ENCODE measurements around the gene MDK.

Gene MDK

DNA sequence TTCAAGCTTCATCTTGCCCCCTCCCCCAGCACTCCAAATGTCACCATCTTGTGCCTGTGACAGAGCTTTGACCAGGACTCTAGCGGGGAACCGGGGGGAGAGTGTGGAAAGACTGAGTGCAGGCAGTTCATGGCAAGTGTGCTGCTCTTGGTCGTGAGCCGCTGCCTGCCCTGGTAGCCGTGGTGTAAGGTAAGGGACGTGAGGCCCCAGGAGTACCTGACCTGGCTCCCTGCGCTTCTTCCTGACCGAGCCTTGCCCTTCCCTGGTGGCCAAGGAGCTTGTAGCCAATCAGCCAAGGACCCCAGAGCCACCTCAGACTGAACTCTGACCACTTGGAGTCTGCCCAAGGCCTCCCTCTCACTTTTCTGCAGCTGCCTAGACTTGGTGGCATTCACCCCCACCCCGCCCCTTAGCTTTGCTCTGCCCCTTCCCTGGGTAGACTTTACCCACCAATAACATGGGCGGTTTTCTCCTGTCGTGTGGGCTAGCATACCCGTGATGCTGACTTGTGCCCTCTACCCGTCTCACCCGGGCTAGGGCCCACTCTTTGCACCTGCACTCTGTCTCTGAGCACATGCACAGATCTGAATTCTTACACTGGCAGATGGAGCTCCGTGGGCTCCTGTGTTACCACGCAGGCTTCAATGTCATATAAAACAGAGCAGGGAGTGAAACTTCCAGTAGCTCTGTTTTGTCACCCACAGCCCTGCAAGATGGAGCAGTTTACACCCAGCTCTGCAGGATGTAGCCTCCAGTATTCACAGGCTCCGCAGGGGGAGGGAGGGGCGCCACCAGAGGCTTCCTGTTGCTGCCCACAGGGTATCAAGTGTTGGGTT is 32.7 kb upstream of the MDK start:
- no peak for DNase-seq

DNA sequence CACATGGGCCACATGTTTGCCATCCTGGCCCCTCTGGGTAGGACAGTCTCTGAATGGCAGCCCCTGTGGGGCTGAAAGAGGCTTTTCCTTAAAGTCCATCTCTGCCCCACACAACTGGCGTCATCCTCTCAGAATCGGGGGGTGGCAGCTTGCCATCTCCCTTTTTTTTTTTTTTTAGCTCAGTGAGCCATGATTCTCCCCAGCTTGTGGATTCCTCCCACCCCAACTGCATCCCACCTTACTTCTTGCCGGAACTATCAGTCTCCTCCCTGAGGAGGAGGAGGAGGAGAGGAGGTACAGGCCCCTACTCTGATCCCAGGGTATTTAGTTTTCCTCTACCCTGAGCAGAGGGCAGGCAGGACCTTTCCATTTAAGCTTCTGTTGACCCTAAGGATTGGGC is 30.8 kb upstream of the MDK start:
- no peak for DNase-seq

DNA sequence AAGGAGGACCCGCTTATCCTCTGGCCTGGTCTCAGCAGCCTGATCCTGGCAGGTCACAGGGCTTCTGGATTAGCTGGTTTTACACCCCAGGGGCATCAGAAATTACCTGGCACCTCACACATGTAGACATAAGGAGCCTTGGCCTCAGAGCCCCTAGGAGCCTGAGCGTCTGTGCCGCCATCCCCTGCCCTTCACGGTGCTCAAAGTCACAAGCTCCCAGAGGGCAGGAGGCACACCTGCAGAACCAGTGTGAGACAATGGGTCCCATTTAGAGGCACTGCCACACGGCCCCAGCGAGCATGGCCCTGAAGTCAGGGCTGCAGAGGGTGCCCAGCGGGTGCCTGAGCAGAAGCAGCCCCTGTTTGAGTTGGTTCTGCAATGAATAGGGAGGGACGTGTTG is 30.3 kb upstream of the MDK start:
- no peak for DNase-seq

DNA sequence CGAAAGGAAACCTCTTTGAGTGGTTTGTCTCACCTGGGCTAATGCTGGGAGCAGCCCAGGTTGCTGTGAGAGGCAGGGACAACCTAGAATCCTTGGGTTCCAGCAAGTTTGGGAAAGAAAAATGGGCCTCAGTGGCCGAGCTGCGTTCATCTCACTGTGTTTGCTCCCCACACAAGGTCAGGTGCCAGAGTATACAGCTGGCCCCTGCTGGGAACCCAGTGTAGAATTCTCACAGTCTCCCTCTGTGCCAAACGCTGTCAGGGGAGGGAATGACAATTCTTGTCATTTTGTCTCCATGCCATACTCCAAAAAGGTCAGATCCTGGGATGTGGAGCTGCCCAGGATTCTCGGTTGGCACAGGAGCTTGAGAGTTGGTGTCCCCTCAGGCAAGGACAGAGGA is 29.9 kb upstream of the MDK start:
- no peak for DNase-seq

DNA sequence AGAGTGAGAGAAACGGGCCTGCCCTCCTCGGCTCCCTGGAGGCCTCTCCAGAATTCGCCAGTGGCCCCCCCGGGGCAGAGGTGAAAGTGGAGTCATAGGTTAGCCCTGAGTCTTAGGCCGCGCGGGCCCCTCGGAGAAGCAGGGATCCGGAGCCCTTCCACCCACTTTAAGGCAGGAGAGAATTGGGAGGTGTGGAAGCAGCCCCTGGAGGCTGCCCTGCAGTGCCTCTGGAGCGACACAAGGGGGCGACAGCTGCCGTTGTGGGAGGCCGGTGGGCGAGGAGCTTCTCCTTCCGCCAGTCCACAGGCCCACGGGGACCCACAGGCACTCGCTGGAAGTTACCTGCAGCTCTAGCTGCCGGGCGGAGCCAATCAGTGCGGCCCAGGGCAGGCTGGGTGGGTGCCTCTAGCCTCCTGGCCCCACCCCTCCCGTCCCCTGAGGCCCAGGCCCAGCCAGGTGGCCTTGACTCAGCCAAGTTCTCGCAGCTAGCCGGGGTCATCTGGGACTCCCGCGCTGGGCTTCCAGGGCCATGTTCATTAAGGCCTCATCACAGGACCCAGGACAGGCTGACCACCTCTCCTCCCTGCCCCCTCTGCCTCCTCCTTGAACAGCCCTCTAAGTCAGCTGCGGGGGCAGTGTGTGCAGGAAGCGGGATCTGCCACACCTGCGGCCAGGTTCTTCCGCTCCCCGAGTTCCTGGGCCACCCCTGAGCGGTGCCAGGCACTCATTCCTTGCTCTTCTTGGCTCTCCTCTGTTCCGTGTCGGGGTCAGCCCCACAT is 29.2 kb upstream of the MDK start:
- peak; percentile 75 for DNase-seq

DNA sequence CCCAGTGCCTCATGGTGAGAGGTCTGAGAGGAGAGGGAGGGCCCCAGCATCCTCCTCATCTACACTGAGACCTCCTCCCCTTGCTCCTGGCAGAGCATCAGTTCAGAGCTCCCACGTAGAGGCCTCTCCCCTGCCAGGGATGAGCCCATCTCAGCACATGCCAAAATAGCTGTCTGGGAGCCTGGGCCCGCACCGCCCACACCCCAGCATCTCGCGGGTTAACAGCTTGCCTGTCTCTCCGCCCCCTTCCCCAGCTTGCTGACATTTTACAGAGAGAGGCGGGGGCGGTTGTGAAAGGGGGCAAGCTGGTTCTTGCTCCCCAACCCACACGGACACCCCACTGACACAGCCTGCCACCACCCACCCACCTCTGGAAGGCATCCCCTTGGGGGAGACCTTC is 27.8 kb upstream of the MDK start:
- no peak for DNase-seq

DNA sequence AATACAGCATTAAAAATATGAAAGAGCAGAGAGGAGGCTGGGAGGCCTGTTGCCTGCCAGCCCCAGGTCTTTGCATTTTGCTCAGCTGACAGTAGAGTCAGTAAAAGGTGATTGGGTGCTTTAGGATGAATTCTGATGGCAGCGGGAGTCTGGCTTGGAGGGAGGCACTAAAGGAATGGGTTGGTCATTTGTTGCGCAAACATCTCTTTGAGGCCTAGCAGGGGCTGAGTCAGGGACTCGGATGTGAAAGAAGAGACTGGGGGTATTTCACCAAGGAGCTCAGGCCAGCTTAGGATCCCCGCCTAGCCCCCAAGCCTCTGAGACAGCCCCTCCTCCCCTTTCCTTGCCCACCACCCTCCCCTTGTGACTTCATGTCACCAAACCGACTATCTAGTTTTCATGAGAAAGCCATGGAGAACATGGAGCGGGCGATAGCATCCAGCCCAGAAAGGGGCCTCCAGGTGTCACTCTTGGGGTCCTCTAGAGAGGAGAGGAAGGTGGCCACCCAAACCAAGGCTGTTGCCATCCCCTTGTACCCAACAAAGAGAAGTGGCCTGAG is 24.5 kb upstream of the MDK start:
- no peak for DNase-seq

DNA sequence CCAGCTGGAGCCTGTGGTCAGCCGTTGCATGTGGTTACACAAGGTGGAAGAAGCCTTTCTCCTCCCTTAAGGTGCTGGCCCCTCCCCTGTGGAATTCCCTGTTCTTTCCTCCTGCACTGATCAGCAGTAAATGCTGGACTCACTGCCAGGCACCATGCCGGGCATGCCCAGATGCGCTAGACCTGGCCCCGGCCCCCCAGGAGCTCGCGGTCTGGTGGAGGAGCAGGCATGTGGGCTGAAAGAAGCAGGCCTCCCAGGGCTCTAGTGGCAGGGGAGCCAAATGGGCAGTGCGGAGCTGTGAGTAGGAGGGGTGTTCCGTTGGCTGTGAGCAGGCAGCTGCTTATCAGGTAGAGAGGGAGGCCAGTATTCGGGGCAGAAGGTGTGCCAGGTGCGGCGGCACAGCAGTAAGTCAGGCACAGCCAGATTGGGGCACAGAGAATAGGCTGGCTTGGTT is 24.0 kb upstream of the MDK start:
- DNase-seq = no peak

DNA sequence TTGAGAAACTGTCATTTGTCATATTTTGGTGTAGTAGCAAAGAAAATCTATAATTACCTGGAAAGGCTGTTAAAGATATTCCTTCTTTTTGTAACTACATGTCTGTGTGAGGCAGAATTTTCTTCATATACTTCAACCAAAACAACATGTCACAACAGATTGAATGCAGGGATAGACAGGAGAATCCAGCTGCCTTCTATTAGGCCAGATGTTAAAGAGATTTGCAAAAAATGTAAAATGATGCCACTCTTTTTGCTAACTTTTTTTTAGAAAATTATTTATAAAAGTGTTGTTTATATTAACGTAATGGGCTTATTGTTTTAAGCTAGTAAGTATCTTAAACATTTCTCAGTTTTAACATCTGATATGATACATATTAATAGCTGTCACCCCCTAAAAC is 21.5 kb upstream of the MDK start:
- DNase-seq = no peak

DNA sequence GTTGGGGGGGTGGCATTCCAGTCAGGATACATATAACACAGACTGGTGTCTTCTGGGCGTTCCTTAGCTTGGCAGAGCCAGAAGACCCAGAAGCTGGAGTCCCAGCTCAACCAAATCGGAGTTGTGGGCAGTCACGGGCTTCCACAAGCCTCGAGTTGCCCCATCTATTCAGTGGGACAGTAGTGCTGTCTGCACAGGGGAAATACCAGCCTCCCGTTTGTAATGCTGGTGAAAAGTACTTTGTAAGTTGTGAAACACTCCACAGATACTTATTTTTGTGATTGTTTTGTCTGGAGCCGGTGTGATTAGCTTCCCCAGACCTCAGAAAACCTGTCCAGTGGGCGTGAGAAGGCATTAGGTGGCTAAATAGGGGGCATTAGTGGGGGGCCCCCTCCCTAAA is 20.6 kb upstream of the MDK start:
- no peak for DNase-seq

DNA sequence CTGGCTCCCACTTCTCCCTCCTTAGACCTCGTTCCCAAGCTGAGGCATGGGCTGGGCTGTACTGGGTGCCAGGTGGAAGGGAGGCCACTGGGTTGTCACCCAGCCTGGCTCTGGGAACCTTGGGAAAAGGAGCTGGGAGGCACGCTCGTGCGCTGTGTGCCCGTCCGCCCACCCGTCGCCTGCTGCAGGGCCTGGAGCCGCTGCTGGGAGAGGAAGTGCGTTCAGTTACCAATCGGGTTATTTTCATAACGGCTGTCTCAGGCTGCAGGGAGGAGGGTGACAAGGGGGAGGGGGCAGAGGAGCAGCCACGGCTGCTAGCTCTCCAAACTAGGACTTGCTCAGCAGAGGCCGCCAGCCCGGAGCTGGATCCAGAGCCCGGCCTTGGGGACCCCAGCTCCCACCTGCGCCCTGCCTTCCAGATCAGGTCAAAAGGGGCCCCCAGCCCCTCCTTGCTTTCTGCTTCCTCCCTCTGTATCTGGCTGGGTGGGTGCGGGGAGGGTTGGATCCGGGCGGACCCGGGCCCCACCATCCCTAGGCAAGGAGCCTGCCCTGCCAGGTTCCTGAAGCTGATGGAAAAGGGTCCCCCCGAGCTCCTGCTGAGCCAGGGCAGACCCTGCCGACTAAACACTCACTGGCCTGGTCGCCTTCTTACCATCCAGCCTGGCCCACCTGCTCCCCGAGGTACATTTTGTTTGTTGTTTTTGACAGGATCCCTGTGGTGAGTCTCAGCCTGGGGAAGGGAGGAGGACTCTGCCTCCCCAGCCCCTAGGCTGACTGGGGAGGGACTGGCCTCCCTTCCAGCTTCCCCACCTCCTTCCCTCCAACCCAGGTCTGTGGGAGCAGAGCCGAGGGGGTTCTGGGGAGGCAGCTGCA is 19.9 kb upstream of the MDK start:
- peak; percentile 86 for DNase-seq

DNA sequence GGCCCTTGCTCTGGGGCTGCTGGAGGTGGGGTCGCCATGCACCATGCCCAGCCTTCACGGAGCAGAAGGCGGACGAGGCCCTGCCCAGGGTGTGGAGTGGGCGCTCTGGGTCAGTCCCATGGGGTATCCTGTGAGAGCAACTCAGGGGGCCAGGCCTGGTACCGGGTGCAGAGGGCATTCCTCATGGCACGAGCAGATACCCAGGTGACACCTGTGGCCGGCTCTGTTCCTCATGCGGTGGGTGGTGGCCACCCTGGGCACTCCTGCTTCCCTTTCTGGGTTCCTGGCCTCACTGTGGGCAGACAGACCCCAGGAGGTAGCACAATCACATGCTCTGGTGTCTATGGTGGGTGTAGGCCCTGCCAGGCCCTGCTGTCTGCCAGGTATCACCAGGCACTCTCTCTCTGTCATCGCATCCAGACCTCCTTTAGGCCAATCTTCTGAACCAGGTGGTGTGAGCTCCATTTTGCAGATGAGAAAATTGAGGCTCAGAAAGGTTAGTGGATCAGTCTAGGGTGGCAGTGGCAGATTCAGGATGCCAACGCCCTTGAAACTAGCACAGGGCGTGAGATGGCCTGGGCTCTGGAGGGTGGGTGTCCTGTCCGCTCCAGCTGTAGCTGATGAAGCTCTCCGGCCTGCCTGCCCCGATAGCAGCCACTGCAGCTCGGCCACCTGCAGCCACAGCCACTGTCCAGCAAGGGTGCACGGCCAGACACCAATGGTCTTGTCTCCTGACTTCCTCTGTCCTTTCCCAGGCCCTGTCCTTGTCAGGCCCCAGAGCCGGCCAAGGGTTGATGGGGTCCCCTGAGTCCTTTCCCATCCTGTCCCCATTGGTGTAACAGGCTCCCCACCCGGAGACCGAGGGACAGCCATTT is 19.1 kb upstream of the MDK start:
- no peak for DNase-seq

DNA sequence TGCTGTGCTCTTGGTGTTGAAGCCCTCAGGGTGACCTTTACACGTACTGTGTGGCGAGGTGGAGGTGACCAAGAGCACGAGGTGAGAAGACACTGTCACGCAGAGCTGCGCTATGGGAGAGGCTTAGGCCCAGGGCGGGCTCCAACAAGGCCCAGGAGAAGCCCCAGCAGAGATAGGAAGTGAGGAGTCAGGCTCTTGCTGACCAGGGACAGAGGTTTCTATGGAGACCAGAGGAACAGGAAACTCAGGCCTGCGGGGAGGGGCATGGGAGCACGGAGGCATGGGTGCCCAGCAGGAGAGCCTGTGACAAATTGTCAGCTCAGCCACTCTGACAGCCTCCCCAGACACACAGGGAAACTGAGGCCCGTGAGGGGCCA is 18.4 kb upstream of the MDK start:
- DNase-seq = peak; percentile 56

DNA sequence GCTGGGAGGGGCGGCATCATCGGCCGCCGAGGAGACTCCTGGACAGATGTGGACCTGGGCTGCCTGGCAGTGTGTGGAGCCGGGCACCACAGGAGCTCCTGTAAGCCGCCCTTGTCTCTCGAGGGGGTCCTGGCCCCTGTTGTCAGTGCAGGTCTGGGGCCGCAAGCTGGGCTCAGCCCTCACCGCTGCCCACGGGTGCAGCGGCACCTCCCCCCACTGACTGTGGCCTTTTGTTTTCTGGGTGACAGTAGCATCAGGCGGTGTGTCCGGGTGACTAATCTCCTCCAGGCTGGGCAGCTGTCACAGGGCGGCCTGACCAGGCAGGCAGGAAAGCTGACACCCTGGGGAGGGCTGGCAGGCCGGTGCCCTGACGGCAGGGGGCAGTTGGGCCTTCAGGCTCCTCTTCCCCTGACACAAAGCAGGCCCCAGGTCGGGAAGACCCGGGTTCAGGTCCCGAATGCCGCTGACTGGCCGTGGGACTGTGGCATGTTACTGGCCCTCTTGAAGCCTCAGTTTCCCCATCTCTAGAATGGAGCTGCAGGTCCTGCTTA is 17.9 kb upstream of the MDK start:
- no peak for DNase-seq

DNA sequence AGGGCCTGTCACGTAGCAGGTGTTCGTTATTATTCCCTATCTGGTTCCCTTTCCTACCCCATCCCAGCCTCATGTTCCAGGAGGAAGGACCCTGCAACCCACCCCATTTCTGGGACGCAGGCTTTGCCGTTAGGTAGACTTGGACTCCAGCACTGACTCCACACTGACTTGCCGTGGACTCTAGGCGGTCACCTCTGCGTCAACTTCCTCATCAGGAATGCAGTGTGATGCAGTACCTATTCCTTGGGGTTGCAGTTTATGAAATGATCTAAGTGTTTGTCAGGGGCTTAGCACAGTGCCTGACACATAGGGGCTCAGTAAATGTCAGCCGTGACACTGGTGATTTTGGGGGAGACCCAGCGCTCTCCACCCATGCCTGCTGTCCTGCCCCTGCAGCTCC is 17.4 kb upstream of the MDK start:
- no peak for DNase-seq

DNA sequence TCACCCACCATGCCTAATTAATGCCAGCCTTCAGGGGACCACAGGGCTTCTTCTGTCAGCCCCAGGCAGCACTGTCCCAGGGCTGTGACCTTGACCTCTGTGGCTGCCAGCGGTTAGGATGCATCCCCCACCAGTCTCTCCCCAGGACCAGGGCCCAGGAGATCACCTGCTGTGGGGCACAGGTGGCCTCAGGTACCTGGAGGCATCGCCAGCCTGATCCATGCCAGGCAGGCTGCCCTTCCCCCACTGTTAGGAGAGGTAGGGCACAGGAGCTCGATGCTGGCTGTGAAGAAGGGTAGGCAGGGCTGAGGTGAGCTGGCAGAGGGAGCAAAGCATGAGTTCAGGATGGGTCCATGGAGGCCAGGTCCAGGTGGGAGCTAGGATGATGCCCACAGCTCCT is 16.7 kb upstream of the MDK start:
- no peak for DNase-seq

DNA sequence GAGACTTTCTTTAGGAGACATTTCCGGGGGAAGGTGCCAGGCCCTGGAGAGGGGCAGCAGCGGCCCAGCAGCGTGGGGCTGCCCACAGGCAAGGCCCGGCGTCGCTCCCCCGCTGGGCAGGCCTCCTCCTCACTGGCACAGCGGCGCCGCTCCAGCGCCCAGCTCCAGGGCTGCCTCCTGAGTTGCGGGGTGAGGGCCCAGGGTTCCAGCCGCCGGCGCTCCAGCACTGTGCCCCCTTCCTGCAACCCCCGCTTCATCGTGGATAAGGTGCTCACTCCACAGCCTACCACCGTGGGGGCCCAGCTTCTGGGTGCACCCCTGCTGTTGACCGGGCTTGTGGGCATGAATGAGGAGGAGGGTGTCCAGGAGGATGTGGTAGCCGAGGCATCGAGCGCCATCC is 15.2 kb upstream of the MDK start:
- no peak for DNase-seq

DNA sequence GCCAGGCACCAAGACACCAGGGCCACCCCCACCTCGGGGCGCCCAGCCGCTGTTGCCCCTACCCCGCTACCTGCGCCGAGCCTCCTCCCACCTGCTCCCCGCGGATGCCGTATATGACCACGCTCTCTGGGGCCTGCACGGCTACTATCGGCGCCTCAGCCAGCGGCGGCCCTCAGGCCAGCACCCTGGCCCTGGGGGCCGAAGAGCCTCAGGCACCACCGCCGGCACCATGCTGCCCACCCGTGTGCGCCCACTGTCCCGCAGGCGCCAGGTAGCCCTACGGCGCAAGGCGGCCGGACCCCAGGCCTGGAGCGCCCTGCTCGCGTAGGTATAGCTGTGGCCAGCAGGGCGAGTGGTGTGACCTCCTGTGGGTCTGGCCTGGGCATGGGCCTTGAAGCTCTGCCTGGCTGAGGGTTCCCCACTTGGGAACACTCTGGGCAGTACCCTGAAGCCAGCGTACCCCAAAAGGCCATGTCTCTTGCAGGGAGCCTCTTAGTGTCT is 14.8 kb upstream of the MDK start:
- no peak for DNase-seq

DNA sequence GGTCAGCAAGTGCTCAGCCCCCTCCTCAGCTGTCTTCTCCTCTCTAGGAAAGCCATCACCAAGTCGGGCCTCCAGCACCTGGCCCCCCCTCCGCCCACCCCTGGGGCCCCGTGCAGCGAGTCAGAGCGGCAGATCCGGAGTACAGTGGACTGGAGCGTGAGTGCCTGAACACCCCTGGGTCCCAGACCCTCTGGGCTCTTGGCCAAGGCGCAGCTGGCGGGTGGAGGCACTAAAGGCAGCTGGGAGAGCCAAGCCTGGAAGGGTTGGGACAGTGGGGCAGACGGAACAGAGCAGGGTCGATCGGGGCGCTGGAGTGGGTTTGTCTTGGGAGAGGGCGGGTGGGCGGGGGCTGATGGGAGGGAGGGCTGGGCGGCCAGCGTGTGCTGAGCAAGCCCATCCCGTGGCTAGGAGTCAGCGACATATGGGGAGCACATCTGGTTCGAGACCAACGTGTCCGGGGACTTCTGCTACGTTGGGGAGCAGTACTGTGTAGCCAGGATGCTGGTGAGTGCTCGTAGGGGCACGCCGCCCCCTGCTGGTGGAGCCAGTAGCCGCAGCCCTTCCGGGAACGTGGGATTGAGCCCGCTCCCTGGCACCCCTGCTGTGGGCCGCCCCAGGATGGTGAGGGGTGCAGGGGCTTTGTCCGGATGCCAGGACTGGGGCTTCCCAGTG is 14.1 kb upstream of the MDK start:
- DNase-seq = peak; percentile 76

DNA sequence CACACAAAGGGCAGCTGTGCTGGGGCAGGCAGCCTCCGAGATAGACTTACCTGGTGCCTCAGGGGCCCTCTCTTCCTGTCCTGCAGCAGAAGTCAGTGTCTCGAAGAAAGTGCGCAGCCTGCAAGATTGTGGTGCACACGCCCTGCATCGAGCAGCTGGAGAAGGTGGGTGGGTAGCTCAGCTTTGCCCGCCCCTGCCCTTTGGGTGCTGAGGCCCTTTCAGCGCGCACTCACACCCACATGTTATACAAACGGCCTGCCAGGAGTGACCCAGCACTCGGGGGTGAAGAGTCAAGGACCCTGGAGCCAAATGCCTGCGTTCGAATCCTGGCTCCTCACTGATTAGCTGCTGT is 13.6 kb upstream of the MDK start:
- DNase-seq = no peak

Measured in eye (tissue), 1 donor.